ENCODE measurements around the gene C6orf136.

- no peak for TF ChIP-seq CTCF (IDR thresholded peaks at IDR 0.05 in 2 of 3, conservative IDR thresholded peaks at IDR 0.05 in 1 of 3; ENCODE audit: borderline replicate concordance in 1 of 3, insufficient read depth in 1 of 3, low read depth in 2 of 3, low read length in 2 of 3)
- TF ChIP-seq EZH2 (IDR thresholded peaks at IDR 0.05) = no peak
- no peak for TF ChIP-seq JUND (IDR thresholded peaks at IDR 0.05)
- no peak for TF ChIP-seq RAD21 (IDR thresholded peaks at IDR 0.05; ENCODE audit: low read depth)
- TF ChIP-seq SP1 (IDR thresholded peaks at IDR 0.05; ENCODE audit: low read depth) = no peak
- TF ChIP-seq ZBTB33 (IDR thresholded peaks at IDR 0.05; ENCODE audit: extremely low read depth, insufficient replicate concordance, low read length) = no peak
Observed at GRCh38 chr6:30696432-30696831, 49.5 kb downstream of the C6orf136 start.
